GM19395 (cell line): ENCODE measurements around the gene PRAC1.
"Not testable (repeated sequence)": the region's sequence is repeated elsewhere in the genome, so short reads cannot be mapped to it uniquely, and the experiment has no call there.

Experiments used
- ATAC-seq: cut with Tn5 transposase; IDR thresholded peaks from one replicate; pipeline ENCODE4 v1.9.1; 2021; ENCODE audit warnings: mild to moderate bottlenecking, moderate library complexity; ENCODE audit not compliant: unreplicated experiment

PRAC1 gene

GRCh38 chr17:48727415-48728175 lies 5.3 kb upstream of the PRAC1 start:
- ATAC-seq, result no peak

- no peak for ATAC-seq
Observed at GRCh38 chr17:48726916-48727286, 4.6 kb upstream of the PRAC1 start.

GRCh38 chr17:48726114-48726915 lies 4.0 kb upstream of the PRAC1 start:
- ATAC-seq, result no peak

- ATAC-seq, result no peak
Observed at GRCh38 chr17:48725288-48726064, 3.2 kb upstream of the PRAC1 start.

GRCh38 chr17:48725004-48725287 lies 2.6 kb upstream of the PRAC1 start:
- ATAC-seq, result no peak

GRCh38 chr17:48724251-48725003 lies 2.1 kb upstream of the PRAC1 start:
- no peak for ATAC-seq

- no peak for ATAC-seq
Observed at GRCh38 chr17:48723423-48724250, 1.3 kb upstream of the PRAC1 start.

- ATAC-seq, result no peak
Observed at GRCh38 chr17:48722915-48723422, 651 bp upstream of the PRAC1 start, which contains the start of gene PRAC2. TSS of gene PRAC2 (plus strand) at chr17:48723185. CDS start at chr17:48724411, 1,226 bp downstream.

GRCh38 chr17:48721009-48721402 lies 1.3 kb downstream of the PRAC1 start:
- ATAC-seq, result no peak

- ATAC-seq, result no peak
Observed at GRCh38 chr17:48720266-48721008, 1.9 kb downstream of the PRAC1 start.

- ATAC-seq, result no peak
Observed at GRCh38 chr17:48719642-48720265, 2.6 kb downstream of the PRAC1 start.

GRCh38 chr17:48718761-48719641 lies 3.3 kb downstream of the PRAC1 start:
- no peak for ATAC-seq

GRCh38 chr17:48718227-48718760 lies 4.0 kb downstream of the PRAC1 start:
- ATAC-seq, result no peak

- ATAC-seq, result no peak
Observed at GRCh38 chr17:48717367-48718226, 4.7 kb downstream of the PRAC1 start.

GRCh38 chr17:48716549-48716948 lies 5.8 kb downstream of the PRAC1 start:
- not testable (repeated sequence) for ATAC-seq
